ENCODE measurements around the gene AMDHD2.

Gene AMDHD2

DNA sequence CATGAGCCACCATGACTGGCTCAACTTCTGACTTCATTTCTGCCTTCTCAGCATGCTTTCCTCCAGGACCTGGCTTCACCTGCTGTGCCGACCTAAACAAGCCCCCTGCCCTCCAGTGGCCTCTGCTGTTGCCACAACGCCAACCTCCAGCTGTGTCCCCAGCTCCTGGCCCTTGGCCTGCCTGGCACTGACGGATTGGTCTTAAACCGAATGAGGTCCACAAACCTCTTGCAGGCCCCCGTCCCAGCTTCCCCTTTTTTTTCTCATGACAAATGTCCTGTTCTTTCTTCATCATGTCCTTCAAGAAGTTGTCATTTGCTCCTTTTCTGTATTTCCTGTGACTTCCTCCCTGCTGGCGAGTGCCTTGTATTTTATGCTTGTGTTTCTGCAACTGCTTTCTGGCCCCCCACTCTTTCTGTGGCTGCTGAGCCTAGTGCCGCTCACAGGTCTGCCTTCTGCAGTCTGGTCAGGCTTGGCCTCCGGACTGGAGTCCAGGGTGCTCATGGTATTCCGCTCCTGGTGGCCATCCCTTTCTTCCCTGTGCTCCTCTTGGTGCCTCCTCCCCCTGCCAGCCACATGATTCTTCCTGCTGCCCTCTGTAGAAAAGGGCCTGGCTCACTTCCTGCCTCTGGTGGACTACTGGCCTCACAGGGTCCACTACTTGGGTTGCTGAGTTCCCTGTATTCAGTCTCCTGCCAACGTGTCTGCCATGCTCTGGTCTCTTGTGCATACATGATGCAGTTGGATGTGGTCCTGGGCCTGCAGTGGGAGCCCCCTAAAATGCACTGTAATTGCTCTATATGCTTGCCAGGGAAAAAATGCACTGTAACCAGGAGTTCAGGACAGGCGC, 3.6 kb upstream of the AMDHD2 start:
- ChIA-PET POLR2A (interaction anchor here (2.3 kb wide), 1 partner anchor 15 kb away, joined by 5 read pairs; no protein-coding TSS in a partner anchor), CTCF (no interaction called here)
- TF ChIP-seq ZNF384 (IDR thresholded peaks at IDR 0.05) (no peak), L3MBTL2 (conservative IDR thresholded peaks at IDR 0.05) (no peak), LEF1 (IDR thresholded peaks at IDR 0.05; ENCODE audit: borderline replicate concordance) (no peak), BHLHE40 (IDR thresholded peaks at IDR 0.05; ENCODE audit: borderline replicate concordance) (no peak), ELF4 (IDR thresholded peaks at IDR 0.05) (no peak), SP1 (IDR thresholded peaks at IDR 0.05) (no peak), SUZ12 (IDR thresholded peaks at IDR 0.05) (no peak), FOXM1 (IDR thresholded peaks at IDR 0.05; ENCODE audit: borderline replicate concordance) (no peak), TARDBP (IDR thresholded peaks at IDR 0.05) (no peak), CTBP1 (IDR thresholded peaks at IDR 0.05; ENCODE audit: borderline replicate concordance) (no peak), FOXK2 (IDR thresholded peaks at IDR 0.05) (no peak), FOXA1 (IDR thresholded peaks at IDR 0.05) (no peak), NFRKB (IDR thresholded peaks at IDR 0.05) (no peak), HDGF (IDR thresholded peaks at IDR 0.05; ENCODE audit: borderline replicate concordance) (no peak)
- TF ChIP-seq, protein P1, sequence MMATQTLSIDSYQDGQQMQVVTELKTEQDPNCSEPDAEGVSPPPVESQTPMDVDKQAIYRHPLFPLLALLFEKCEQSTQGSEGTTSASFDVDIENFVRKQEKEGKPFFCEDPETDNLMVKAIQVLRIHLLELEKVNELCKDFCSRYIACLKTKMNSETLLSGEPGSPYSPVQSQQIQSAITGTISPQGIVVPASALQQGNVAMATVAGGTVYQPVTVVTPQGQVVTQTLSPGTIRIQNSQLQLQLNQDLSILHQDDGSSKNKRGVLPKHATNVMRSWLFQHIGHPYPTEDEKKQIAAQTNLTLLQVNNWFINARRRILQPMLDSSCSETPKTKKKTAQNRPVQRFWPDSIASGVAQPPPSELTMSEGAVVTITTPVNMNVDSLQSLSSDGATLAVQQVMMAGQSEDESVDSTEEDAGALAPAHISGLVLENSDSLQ (IDR thresholded peaks at IDR 0.05) = no peak
- no peak for DNase-seq (ENCODE audit: extremely low spot score)

DNA sequence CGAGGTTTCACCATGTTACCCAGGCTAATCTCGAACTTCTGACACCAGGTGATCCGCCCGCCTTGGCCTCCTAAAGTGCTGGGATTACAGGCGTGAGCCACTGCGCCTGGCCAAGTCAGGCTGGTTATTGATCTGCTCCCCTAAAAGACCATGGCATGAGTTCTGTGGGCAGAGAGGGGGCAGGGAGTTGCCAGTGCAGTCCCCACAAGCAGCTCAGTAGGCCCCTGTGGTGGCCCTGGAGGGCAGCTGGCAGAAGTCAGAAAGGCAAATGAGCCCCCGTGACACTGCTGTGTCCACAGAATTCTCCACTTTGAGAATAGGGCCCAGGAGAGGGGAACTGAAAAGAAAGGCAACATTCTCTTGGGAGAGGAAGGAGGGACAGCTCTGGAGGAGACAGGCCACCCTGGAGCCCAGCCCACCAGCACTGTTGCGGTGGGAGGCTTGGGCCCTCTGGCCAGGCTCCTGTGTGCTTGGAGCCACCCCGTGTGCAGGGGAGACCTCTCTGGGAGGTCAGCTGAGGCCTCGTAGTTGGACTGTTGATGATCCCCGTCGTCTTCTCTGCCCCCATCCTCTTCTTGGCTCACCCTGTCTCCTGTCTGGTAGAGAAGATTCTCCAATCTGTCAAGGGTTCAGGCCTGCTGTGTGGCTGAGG, 2.1 kb upstream of the AMDHD2 start:
- ChIA-PET CTCF (no interaction called here), POLR2A (interaction anchor here (0.5 to 1.1 kb wide), 3 partner anchors 13 to 27 kb away, joined by 3 to 4 read pairs (median 4); partner anchors contain the start of gene CEMP1)
- DNase-seq (ENCODE audit: extremely low spot score) = no peak
- TF ChIP-seq, protein P1 (IDR thresholded peaks at IDR 0.05) = no peak
- TF ChIP-seq HDGF (IDR thresholded peaks at IDR 0.05; ENCODE audit: borderline replicate concordance) (no peak), ELF4 (IDR thresholded peaks at IDR 0.05) (no peak), ARNT (IDR thresholded peaks at IDR 0.05) (no peak), SUZ12 (IDR thresholded peaks at IDR 0.05) (no peak), TARDBP (IDR thresholded peaks at IDR 0.05) (no peak), FOXK2 (IDR thresholded peaks at IDR 0.05) (no peak), NFRKB (IDR thresholded peaks at IDR 0.05) (no peak), ZNF384 (IDR thresholded peaks at IDR 0.05) (no peak), BHLHE40 (IDR thresholded peaks at IDR 0.05; ENCODE audit: borderline replicate concordance) (no peak), FOXA1 (IDR thresholded peaks at IDR 0.05) (no peak), LEF1 (IDR thresholded peaks at IDR 0.05; ENCODE audit: borderline replicate concordance) (no peak), SP1 (IDR thresholded peaks at IDR 0.05) (no peak), FOXM1 (IDR thresholded peaks at IDR 0.05; ENCODE audit: borderline replicate concordance) (no peak), L3MBTL2 (conservative IDR thresholded peaks at IDR 0.05) (no peak), CTBP1 (IDR thresholded peaks at IDR 0.05; ENCODE audit: borderline replicate concordance) (no peak)

DNA sequence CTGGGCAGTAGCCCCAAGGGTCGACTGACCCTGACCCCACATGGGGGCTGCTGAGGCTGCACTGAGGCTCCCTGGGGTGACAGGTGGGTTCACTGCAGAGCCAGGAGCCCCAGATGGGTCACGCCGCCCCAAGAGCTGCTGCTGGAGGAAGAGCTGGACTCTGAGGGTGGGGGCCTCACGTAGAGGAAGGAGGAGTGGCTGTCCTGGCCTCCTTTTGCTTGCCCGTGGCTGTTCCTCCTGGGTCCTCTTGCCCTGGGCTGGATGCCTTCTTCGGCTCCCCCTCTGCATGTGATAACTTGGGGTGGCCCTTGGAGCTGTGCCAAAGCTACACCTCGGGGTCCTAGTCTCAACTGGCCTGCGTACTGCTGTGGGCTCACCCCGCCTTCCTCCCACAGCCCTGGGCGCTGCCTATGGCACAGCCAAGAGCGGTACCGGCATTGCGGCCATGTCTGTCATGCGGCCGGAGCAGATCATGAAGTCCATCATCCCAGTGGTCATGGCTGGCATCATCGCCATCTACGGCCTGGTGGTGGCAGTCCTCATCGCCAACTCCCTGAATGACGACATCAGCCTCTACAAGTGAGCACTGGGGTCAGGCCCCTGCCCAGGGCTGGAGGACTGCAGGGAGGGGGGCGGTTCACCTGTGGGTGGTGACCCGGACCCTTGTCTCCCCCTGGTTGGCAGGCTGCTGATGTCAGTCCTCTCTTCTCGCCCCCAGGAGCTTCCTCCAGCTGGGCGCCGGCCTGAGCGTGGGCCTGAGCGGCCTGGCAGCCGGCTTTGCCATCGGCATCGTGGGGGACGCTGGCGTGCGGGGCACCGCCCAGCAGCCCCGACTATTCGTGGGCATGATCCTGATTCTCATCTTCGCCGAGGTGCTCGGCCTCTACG, 1.1 kb upstream of the AMDHD2 start:
- POLR2A ChIA-PET = interaction anchor here (0.9 to 1.8 kb wide), 4 partner anchors 12 to 50 kb away, joined by 4 to 8 read pairs (median 4); partner anchors contain the start of gene CEMP1
- TF ChIP-seq NFRKB (IDR thresholded peaks at IDR 0.05) = no peak
- TF ChIP-seq ARNT (IDR thresholded peaks at IDR 0.05) = no peak
- TF ChIP-seq BHLHE40 (IDR thresholded peaks at IDR 0.05; ENCODE audit: borderline replicate concordance) = no peak
- no peak for TF ChIP-seq FOXK2 (IDR thresholded peaks at IDR 0.05)
- TF ChIP-seq ZNF384 (IDR thresholded peaks at IDR 0.05) = no peak
- no peak for TF ChIP-seq ELF4 (IDR thresholded peaks at IDR 0.05)
- TF ChIP-seq TARDBP (IDR thresholded peaks at IDR 0.05) = no peak
- TF ChIP-seq SP1 (IDR thresholded peaks at IDR 0.05) = no peak
- no peak for TF ChIP-seq FOXM1 (IDR thresholded peaks at IDR 0.05; ENCODE audit: borderline replicate concordance)
- no peak for TF ChIP-seq HDGF (IDR thresholded peaks at IDR 0.05; ENCODE audit: borderline replicate concordance)
- TF ChIP-seq FOXA1 (IDR thresholded peaks at IDR 0.05) = no peak
- DNase-seq (ENCODE audit: extremely low spot score) = no peak
- CTCF ChIA-PET = no interaction called here

DNA sequence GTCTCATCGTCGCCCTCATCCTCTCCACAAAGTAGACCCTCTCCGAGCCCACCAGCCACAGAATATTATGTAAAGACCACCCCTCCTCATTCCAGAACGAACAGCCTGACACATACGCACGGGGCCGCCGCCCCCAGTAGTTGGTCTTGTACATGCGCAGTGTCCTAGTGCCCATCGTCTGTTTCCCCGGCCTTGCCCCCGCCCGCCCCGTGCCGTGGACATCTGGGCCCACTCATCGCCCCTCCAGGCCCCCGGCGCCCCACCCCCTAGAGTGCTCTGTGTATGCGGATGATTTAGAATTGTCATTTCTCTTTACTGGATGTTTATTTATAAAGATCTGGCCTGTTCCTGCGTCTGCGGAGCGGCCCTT, 475 bp upstream of the AMDHD2 start:
- TF ChIP-seq SUZ12 (IDR thresholded peaks at IDR 0.05) (no peak), LEF1 (IDR thresholded peaks at IDR 0.05; ENCODE audit: borderline replicate concordance) (no peak), CTBP1 (IDR thresholded peaks at IDR 0.05; ENCODE audit: borderline replicate concordance) (no peak), FOXM1 (IDR thresholded peaks at IDR 0.05; ENCODE audit: borderline replicate concordance) (no peak), BHLHE40 (IDR thresholded peaks at IDR 0.05; ENCODE audit: borderline replicate concordance) (no peak), SP1 (IDR thresholded peaks at IDR 0.05) (no peak), FOXK2 (IDR thresholded peaks at IDR 0.05) (no peak), FOXA1 (IDR thresholded peaks at IDR 0.05) (no peak), ZNF384 (IDR thresholded peaks at IDR 0.05) (no peak), L3MBTL2 (conservative IDR thresholded peaks at IDR 0.05) (no peak), ARNT (IDR thresholded peaks at IDR 0.05) (no peak)
- TF ChIP-seq, protein P1 (IDR thresholded peaks at IDR 0.05) = no peak
- CTCF ChIA-PET = interaction anchor here (0.6 kb wide), 1 partner anchor 211 kb away, joined by 4 read pairs; no protein-coding TSS in a partner anchor
- POLR2A ChIA-PET = interaction anchor here (0.9 to 1.8 kb wide), 6 partner anchors 9 to 83 kb away, joined by 3 to 8 read pairs (median 5); partner anchors contain the start of gene CEMP1
- DNase-seq (ENCODE audit: extremely low spot score) = no peak

Data from HEK293T (cell line).